Renal cortical epithelial cell (primary cell): Measurements from ENCODE around the gene CFAP97D1. TPM values are rescaled to one million over a fixed set of nuclear protein-coding genes. Genes with fewer than 3 reads are reported as not detected.
"Not testable (repeated sequence)": the region's sequence is repeated elsewhere in the genome, so short reads cannot be mapped to it uniquely, and the experiment has no call there.

ENCODE experiments used
- DNase-seq: peaks from one replicate; pipeline ENCODE4 v3.0.0-alpha.2; 2011; ENCODE audit warnings: low read depth
- total RNA-seq: library from RNA; depleted of rRNA; stranded (reverse); fragments of >200 nt; gene quantifications from 2 replicates; pipeline ENCODE4 v1.2.3, GENCODE V29; 2014

Gene CFAP97D1
- total RNA-seq, 1 donor from 2014 or later = under 0.01 TPM

GRCh38 chr17:43798024-43798423 is 17.8 kb downstream of the CFAP97D1 start:
- DNase-seq = not testable (repeated sequence)

GRCh38 chr17:43799047-43799446 is 18.8 kb downstream of the CFAP97D1 start:
- DNase-seq = no peak

GRCh38 chr17:43800736-43801135 is 20.5 kb downstream of the CFAP97D1 start:
- no peak for DNase-seq

- DNase-seq = no peak
Observed at GRCh38 chr17:43801844-43802243, 21.6 kb downstream of the CFAP97D1 start.

GRCh38 chr17:43803758-43804157 is 23.5 kb downstream of the CFAP97D1 start:
- DNase-seq = no peak

- DNase-seq = no peak
Observed at GRCh38 chr17:43805117-43805516, 24.9 kb downstream of the CFAP97D1 start.

- no peak for DNase-seq
Observed at GRCh38 chr17:43808076-43808475, 27.8 kb downstream of the CFAP97D1 start.

- no peak for DNase-seq
Observed at GRCh38 chr17:43809121-43809520, 28.9 kb downstream of the CFAP97D1 start.

GRCh38 chr17:43810226-43810715 is 30.0 kb downstream of the CFAP97D1 start:
- DNase-seq = no peak

- no peak for DNase-seq
Observed at GRCh38 chr17:43810823-43811222, 30.6 kb downstream of the CFAP97D1 start.

- DNase-seq = no peak
Observed at GRCh38 chr17:43812396-43813265, 32.4 kb downstream of the CFAP97D1 start.

- peak; percentile 26 for DNase-seq
Observed at GRCh38 chr17:43813386-43813785, 33.2 kb downstream of the CFAP97D1 start.

- no peak for DNase-seq
Observed at GRCh38 chr17:43814026-43814425, 33.8 kb downstream of the CFAP97D1 start.

GRCh38 chr17:43814714-43815113 is 34.5 kb downstream of the CFAP97D1 start:
- DNase-seq = peak; percentile 85

GRCh38 chr17:43816336-43817320 is 36.4 kb downstream of the CFAP97D1 start:
- DNase-seq = no peak

- DNase-seq = no peak
Observed at GRCh38 chr17:43817826-43818225, 37.6 kb downstream of the CFAP97D1 start.

- DNase-seq = no peak
Observed at GRCh38 chr17:43818966-43819365, 38.7 kb downstream of the CFAP97D1 start.

GRCh38 chr17:43820759-43821158 is 40.5 kb downstream of the CFAP97D1 start:
- no peak for DNase-seq

GRCh38 chr17:43822570-43823190 is 42.4 kb downstream of the CFAP97D1 start:
- no peak for DNase-seq

GRCh38 chr17:43823350-43824084 is 43.3 kb downstream of the CFAP97D1 start:
- DNase-seq = no peak

GRCh38 chr17:43825567-43825966 is 45.3 kb downstream of the CFAP97D1 start:
- DNase-seq = no peak
